HepG2 (cell line): ENCODE data around the gene TBC1D2B. TPM values are rescaled to one million over a fixed set of nuclear protein-coding genes. Genes with fewer than 3 reads are reported as not detected.
A peak's percentile ranks its signal among the peaks of the same experiment; 100 is the strongest.

Experiments
- FOXA1 ChIP-seq, 2 experiments: fragments of 450-650 bp in 1 of 2; sonication (generic) in 1 of 2; formaldehyde crosslinking in 1 of 2; IDR thresholded peaks; 2 replicates each; pipeline versions ENCODE4 v1.4.0 to v1.6.1; 2016 to 2020; ENCODE audit warnings: missing genetic modification reagents in 1 of 2
- GATAD1 ChIP-seq: IDR thresholded peaks from 2 replicates; pipeline ENCODE4 v1.6.1; 2016; ENCODE audit warnings: missing genetic modification reagents, missing compliant biosample characterization
- GATAD2A ChIP-seq: IDR thresholded peaks from 2 replicates; pipeline ENCODE4 v1.6.1; 2016
- GPN1 ChIP-seq: sonication (generic); formaldehyde crosslinking; IDR thresholded peaks from 2 replicates; pipeline ENCODE4 v1.5.1; 2020; ENCODE audit warnings: missing genetic modification reagents, borderline replicate concordance
- KDM1A ChIP-seq: IDR thresholded peaks from 2 replicates; pipeline ENCODE4 v1.6.1; 2016; ENCODE audit warnings: missing compliant biosample characterization
- MYC ChIP-seq: sonication (generic); formaldehyde crosslinking; IDR thresholded peaks from 2 replicates; pipeline ENCODE4 v1.9.0; 2021; ENCODE audit warnings: missing genetic modification reagents, borderline replicate concordance
- POLR2A ChIP-seq, 2 experiments: IDR thresholded peaks; 2 replicates each; pipeline ENCODE4 v1.6.1; 2011; ENCODE audit warnings: low read depth in 2 of 2, low read length in 2 of 2, mild to moderate bottlenecking in 1 of 2, moderate library complexity in 1 of 2; ENCODE audit not compliant: insufficient read depth in 1 of 2
- SKI ChIP-seq: fragments of 450-650 bp; IDR thresholded peaks from one replicate; pipeline ENCODE4 v1.6.1; 2018; ENCODE audit warnings: mild to moderate bottlenecking; ENCODE audit not compliant: partially characterized antibody
- SMC3 ChIP-seq: IDR thresholded peaks from 2 replicates; pipeline ENCODE4 v1.6.1; 2011; ENCODE audit warnings: low read length, improper control_type of control experiment
- THAP11 ChIP-seq: IDR thresholded peaks from 2 replicates; pipeline ENCODE4 v1.6.1; 2016; ENCODE audit warnings: missing biosample characterization, missing genetic modification reagents
- ZBTB7A ChIP-seq: sonication (generic); formaldehyde crosslinking; IDR thresholded peaks from 2 replicates; pipeline ENCODE4 v1.8.0; 2022; ENCODE audit warnings: mild to moderate bottlenecking, missing genetic modification reagents
- ZNF331 ChIP-seq: sonication (generic); formaldehyde crosslinking; IDR thresholded peaks from 2 replicates; pipeline ENCODE4 v1.4.0; 2020; ENCODE audit warnings: missing genetic modification reagents
- ZNF629 ChIP-seq: sonication (generic); formaldehyde crosslinking; conservative IDR thresholded peaks from 2 replicates; pipeline ENCODE4 v1.5.0; 2020; ENCODE audit warnings: missing genetic modification reagents
- polyA plus RNA-seq, 8 experiments: library from polyadenylated mRNA; depleted of rRNA in 3 of 8; stranded (reverse) in 7 of 8; unstranded in 1 of 8; fragments of >200 nt; fragmentation: Illumina TruSeq in 4 of 8; extraction: Trizol in 4 of 8; gene quantifications; 2 replicates each; pipeline versions ENCODE4 v1.2.1 to v1.2.3, GENCODE V29; 2011 to 2016; ENCODE audit warnings: low read depth in 4 of 8, missing spikeins in 1 of 8, mixed read lengths in 1 of 8; ENCODE audit not compliant: insufficient read depth in 1 of 8
- total RNA-seq, 5 experiments: library from RNA; depleted of rRNA; stranded (reverse); fragments of >200 nt; fragmentation: Illumina TruSeq; extraction: Trizol; gene quantifications; 2 replicates each; pipeline ENCODE4 v1.2.3, GENCODE V29; 2016; ENCODE audit warnings: low read depth in 1 of 5
- TF ChIP-seq, protein P1 (sequence below): sonication (generic); formaldehyde crosslinking; IDR thresholded peaks from 2 replicates; pipeline ENCODE4 v1.5.1; 2020; ENCODE audit warnings: mild to moderate bottlenecking, missing genetic modification reagents
- TF ChIP-seq, protein P2 (sequence below): sonication (generic); formaldehyde crosslinking; IDR thresholded peaks from 2 replicates; pipeline ENCODE4 v1.8.1; 2023; ENCODE audit warnings: mild to moderate bottlenecking, missing genetic modification reagents
- TF ChIP-seq, protein P3 (sequence below): sonication (generic); formaldehyde crosslinking; IDR thresholded peaks from 2 replicates; pipeline ENCODE4 v1.9.0; 2022; ENCODE audit warnings: missing genetic modification reagents, mild to moderate bottlenecking, borderline replicate concordance
- TF ChIP-seq, protein P4 (sequence below): sonication (generic); formaldehyde crosslinking; IDR thresholded peaks from 2 replicates; pipeline ENCODE4 v1.4.0; 2020; ENCODE audit warnings: missing genetic modification reagents
- TF ChIP-seq, protein P5 (sequence below): sonication (generic); formaldehyde crosslinking; IDR thresholded peaks from 2 replicates; pipeline ENCODE4 v1.4.0; 2020; ENCODE audit warnings: mild to moderate bottlenecking, missing genetic modification reagents, borderline replicate concordance

Gene TBC1D2B
- total and polyA plus RNA-seq, 2 of the 13 experiments (the other 11 are each of a cell fraction or from before 2014, with no cell fraction given), result 10.1 to 14.4 TPM

DNA sequence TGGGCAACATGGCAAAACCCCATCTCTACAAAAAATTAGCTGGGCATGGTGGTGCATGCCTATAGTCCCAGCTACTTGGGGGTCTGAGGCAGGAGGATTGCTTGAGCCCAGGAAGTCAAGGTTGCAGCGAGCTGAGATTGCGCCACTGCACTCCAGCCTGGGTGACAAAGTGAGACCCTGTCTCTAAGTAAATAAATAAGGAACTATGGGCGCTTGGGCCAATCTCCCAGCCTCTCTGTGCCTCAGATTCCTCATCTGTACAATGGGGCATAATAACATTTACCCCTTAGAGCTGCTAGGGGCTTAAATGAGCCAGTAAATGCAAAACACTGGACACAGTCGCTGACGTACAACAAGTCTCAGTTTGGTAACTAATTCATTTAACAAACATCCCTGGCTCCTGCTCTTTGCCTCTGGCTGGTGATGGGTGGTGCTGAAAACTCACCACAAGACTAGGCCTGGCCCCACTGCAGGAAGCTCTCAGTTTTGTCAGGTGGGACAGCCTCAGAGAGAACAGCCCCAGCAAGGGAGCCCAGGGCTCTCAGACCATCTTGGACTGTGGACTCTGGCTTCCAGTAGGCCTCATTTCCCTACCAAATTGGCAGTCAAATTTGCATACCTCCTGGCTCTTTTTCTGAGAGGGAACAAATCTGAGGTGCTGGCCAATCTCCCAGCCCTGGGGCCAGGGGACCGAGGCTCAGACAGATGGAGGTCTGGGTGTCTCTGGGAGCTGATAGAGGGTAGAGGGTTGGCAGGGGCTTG is 6.4 kb upstream of the TBC1D2B start (continued):
- TF ChIP-seq KDM1A (CRISPR knock-in tag) (peak; percentile 71; the same call in 1 of the 2 replicates), FOXA1 (IDR thresholded peaks at IDR 0.05) (no peak), FOXA1 (CRISPR knock-in tag; IDR thresholded peaks at IDR 0.05) (peak; percentile 39; the same call in 1 of the 2 replicates), THAP11 (0 out of 2 replicates have a peak, but pooled peaks have one; percentile 12), SKI (peak; percentile 21), GPN1 (no peak), ZBTB7A (CRISPR knock-in tag) (peak; percentile 90), GATAD2A (CRISPR knock-in tag) (peak; percentile 65), MYC (CRISPR knock-in tag) (no peak), POLR2A (IDR thresholded peaks at IDR 0.05; ENCODE audit: insufficient read depth in 1 of 2, low read depth in 2 of 2, low read length in 2 of 2) (no peak), SMC3 (no peak), ZNF629 (CRISPR knock-in tag) (peak; percentile 97), GATAD1 (CRISPR knock-in tag) (no peak), ZNF331 (CRISPR knock-in tag) (no peak)
- TF ChIP-seq, protein P1, sequence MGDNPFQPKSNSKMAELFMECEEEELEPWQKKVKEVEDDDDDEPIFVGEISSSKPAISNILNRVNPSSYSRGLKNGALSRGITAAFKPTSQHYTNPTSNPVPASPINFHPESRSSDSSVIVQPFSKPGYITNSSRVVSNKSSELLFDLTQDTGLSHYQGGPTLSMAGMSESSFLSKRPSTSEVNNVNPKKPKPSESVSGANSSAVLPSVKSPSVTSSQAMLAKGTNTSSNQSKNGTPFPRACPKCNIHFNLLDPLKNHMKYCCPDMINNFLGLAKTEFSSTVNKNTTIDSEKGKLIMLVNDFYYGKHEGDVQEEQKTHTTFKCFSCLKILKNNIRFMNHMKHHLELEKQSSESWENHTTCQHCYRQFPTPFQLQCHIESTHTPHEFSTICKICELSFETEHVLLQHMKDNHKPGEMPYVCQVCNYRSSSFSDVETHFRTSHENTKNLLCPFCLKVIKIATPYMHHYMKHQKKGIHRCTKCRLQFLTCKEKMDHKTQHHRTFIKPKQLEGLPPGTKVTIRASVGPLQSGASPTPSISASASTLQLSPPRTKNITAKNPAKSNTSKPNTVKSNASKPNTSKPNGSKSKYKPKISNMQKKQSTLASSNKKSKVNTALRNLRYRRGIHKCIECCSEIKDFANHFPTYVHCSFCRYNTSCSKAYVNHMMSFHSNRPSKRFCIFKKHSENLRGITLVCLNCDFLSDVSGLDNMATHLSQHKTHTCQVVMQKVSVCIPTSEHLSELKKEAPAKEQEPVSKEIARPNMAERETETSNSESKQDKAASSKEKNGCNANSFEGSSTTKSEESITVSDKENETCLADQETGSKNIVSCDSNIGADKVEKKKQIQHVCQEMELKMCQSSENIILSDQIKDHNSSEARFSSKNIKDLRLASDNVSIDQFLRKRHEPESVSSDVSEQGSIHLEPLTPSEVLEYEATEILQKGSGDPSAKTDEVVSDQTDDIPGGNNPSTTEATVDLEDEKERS, result 0 out of 2 replicates have a peak, but pooled peaks have one; percentile 39
- TF ChIP-seq, protein P2, sequence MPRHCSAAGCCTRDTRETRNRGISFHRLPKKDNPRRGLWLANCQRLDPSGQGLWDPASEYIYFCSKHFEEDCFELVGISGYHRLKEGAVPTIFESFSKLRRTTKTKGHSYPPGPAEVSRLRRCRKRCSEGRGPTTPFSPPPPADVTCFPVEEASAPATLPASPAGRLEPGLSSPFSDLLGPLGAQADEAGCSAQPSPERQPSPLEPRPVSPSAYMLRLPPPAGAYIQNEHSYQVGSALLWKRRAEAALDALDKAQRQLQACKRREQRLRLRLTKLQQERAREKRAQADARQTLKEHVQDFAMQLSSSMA, result 0 out of 2 replicates have a peak, but pooled peaks have one; percentile 37
- TF ChIP-seq, protein P3, sequence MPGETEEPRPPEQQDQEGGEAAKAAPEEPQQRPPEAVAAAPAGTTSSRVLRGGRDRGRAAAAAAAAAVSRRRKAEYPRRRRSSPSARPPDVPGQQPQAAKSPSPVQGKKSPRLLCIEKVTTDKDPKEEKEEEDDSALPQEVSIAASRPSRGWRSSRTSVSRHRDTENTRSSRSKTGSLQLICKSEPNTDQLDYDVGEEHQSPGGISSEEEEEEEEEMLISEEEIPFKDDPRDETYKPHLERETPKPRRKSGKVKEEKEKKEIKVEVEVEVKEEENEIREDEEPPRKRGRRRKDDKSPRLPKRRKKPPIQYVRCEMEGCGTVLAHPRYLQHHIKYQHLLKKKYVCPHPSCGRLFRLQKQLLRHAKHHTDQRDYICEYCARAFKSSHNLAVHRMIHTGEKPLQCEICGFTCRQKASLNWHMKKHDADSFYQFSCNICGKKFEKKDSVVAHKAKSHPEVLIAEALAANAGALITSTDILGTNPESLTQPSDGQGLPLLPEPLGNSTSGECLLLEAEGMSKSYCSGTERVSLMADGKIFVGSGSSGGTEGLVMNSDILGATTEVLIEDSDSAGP, result peak; percentile 33; the same call in 1 of the 2 replicates
- TF ChIP-seq, protein P4, sequence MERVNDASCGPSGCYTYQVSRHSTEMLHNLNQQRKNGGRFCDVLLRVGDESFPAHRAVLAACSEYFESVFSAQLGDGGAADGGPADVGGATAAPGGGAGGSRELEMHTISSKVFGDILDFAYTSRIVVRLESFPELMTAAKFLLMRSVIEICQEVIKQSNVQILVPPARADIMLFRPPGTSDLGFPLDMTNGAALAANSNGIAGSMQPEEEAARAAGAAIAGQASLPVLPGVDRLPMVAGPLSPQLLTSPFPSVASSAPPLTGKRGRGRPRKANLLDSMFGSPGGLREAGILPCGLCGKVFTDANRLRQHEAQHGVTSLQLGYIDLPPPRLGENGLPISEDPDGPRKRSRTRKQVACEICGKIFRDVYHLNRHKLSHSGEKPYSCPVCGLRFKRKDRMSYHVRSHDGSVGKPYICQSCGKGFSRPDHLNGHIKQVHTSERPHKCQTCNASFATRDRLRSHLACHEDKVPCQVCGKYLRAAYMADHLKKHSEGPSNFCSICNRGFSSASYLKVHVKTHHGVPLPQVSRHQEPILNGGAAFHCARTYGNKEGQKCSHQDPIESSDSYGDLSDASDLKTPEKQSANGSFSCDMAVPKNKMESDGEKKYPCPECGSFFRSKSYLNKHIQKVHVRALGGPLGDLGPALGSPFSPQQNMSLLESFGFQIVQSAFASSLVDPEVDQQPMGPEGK (CRISPR knock-in tag), result peak; percentile 9; the same call in 1 of the 2 replicates
- TF ChIP-seq, protein P5, sequence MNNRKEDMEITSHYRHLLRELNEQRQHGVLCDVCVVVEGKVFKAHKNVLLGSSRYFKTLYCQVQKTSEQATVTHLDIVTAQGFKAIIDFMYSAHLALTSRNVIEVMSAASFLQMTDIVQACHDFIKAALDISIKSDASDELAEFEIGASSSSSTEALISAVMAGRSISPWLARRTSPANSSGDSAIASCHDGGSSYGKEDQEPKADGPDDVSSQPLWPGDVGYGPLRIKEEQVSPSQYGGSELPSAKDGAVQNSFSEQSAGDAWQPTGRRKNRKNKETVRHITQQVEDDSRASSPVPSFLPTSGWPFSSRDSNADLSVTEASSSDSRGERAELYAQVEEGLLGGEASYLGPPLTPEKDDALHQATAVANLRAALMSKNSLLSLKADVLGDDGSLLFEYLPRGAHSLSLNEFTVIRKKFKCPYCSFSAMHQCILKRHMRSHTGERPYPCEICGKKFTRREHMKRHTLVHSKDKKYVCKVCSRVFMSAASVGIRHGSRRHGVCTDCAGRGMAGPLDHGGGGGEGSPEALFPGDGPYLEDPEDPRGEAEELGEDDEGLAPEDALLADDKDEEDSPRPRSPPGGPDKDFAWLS (CRISPR knock-in tag), result no peak
